AG08396 (cell line): Measurements from ENCODE around the gene CHRM4.

ENCODE experiments used
- DNase-seq: peaks from one replicate; pipeline ENCODE4 v3.0.0; 2012; ENCODE audit warnings: low spot score, mixed read lengths

CHRM4 gene

GRCh38 chr11:46402957-46403902, 11.7 kb upstream of the CHRM4 start:
- DNase-seq, result no peak

- DNase-seq, result no peak
These were observed 6.0 kb upstream of the CHRM4 start for GRCh38 chr11:46397526-46397925.

- DNase-seq, result no peak
These were observed 2.2 kb upstream of the CHRM4 start for GRCh38 chr11:46393759-46394158.

GRCh38 chr11:46393231-46393616, 1.6 kb upstream of the CHRM4 start:
- DNase-seq, result no peak

- peak; percentile 97 for DNase-seq
These were observed 1.1 kb upstream of the CHRM4 start for GRCh38 chr11:46392421-46393230.

GRCh38 chr11:46391186-46391577, 394 bp downstream of the CHRM4 start:
- DNase-seq, result no peak

GRCh38 chr11:46390331-46391171, 1.0 kb downstream of the CHRM4 start:
- no peak for DNase-seq

- peak; percentile 92 for DNase-seq
These were observed 1.9 kb downstream of the CHRM4 start for GRCh38 chr11:46389450-46390330.

- DNase-seq, result no peak
These were observed 2.7 kb downstream of the CHRM4 start for GRCh38 chr11:46388619-46389449.

- DNase-seq, result no peak
These were observed 3.5 kb downstream of the CHRM4 start for GRCh38 chr11:46387919-46388618.

- DNase-seq, result no peak
These were observed 4.1 kb downstream of the CHRM4 start for GRCh38 chr11:46387456-46387855.

GRCh38 chr11:46386674-46387073, 4.9 kb downstream of the CHRM4 start:
- peak; percentile 74 for DNase-seq

GRCh38 chr11:46386005-46386578, 5.5 kb downstream of the CHRM4 start:
- DNase-seq, result no peak

- no peak for DNase-seq
These were observed 6.2 kb downstream of the CHRM4 start for GRCh38 chr11:46385169-46386004.

- no peak for DNase-seq
These were observed 7.4 kb downstream of the CHRM4 start for GRCh38 chr11:46383974-46384701.

- DNase-seq, result no peak
These were observed 8.2 kb downstream of the CHRM4 start for GRCh38 chr11:46383404-46383758.

GRCh38 chr11:46382646-46383403, 8.8 kb downstream of the CHRM4 start:
- peak; percentile 83 for DNase-seq
